Uterus (tissue), 4 donors: ENCODE data around the gene TEX51. TPM values are rescaled to one million over a fixed set of nuclear protein-coding genes. Genes with fewer than 3 reads are reported as not detected.

Experiments used
- DNase-seq, 2 donors: peaks; one replicate each; pipeline ENCODE4 v3.0.0-alpha.2; 2019 to 2020
- H3K27ac ChIP-seq, 2 donors: fragments of 200-600 bp; sonication (generic); 1 replicate in 1 of 2; 2 replicates in 1 of 2; pipeline ENCODE4 v1.5.1; 2016 to 2018
- H3K27me3 ChIP-seq, 2 donors: fragments of 200-600 bp; sonication (generic); one replicate each; pipeline ENCODE4 v1.5.1; 2018 to 2019; ENCODE audit warnings: control low read depth in 1 of 2
- H3K36me3 ChIP-seq, 2 donors: fragments of 200-600 bp; sonication (generic); one replicate each; pipeline ENCODE4 v1.5.1; 2019; ENCODE audit warnings: control low read depth in 1 of 2
- H3K4me1 ChIP-seq, 2 donors: fragments of 200-600 bp; sonication (generic); one replicate each; pipeline ENCODE4 v1.5.1; 2018 to 2019; ENCODE audit warnings: control low read depth in 1 of 2
- H3K4me3 ChIP-seq, 2 donors: fragments of 200-600 bp; sonication (generic); 1 replicate in 1 of 2; 2 replicates in 1 of 2; pipeline ENCODE4 v1.5.1; 2018 to 2019; ENCODE audit warnings: mild to moderate bottlenecking in 1 of 2
- H3K9me3 ChIP-seq, 2 donors: fragments of 200-600 bp; sonication (generic); one replicate each; pipeline ENCODE4 v1.5.1; 2019; ENCODE audit warnings: control low read depth in 1 of 2
- CTCF ChIP-seq, 4 experiments: fragments of 200-600 bp in 2 of 4; fragments of 450-650 bp in 2 of 4; sonication (generic) in 2 of 4; IDR thresholded peaks; one replicate each; pipeline ENCODE4 v1.5.1; 2016 to 2019; ENCODE audit warnings: antibody characterized with exemption in 4 of 4, mild to moderate bottlenecking in 2 of 4, moderate library complexity in 1 of 4
- POLR2A ChIP-seq, 2 donors: fragments of 450-650 bp; IDR thresholded peaks; one replicate each; pipeline ENCODE4 v1.6.1; 2016; ENCODE audit warnings: antibody characterized with exemption in 2 of 2, mild to moderate bottlenecking in 1 of 2, moderate library complexity in 1 of 2
- intact Hi-C: fragments of 100-400 bp; cut with DNase I; formaldehyde crosslinking; loops from one replicate; pipeline ENCODE4 v1.15.1; 2023; ENCODE audit warnings: low total_unique reads
- total RNA-seq, 4 donors: library from RNA; depleted of rRNA in 3 of 4; stranded (reverse); fragments of >200 nt in 3 of 4; gene quantifications; one replicate each; pipeline versions ENCODE4 v1.1.0 to v1.2.4, GENCODE V29; 2014 to 2023
- donor health status: DM: yes; HTN: yes; CAD: no.

Gene TEX51
- total RNA-seq, 4 donors from 2014 or later = not detected

- TF ChIP-seq CTCF (IDR thresholded peaks at IDR 0.05) (no peak), POLR2A (IDR thresholded peaks at IDR 0.05) (no peak)
- H3K27me3 ChIP-seq = no peaks in the 10 kb centered on the region
- no peak overlapping the region for H3K4me3 ChIP-seq
- H3K36me3 ChIP-seq = no peaks in the 10 kb centered on the region
- H3K4me1 ChIP-seq = no peaks in the 10 kb centered on the region
- H3K9me3 ChIP-seq = no peaks in the 10 kb centered on the region
- DNase-seq = no peak
- intact Hi-C loops = no loop called here
- H3K27ac ChIP-seq = no peak overlapping the region
These were observed 16.3 kb downstream of the TEX51 start for GRCh38 chr2:126914811-126915500.

GRCh38 chr2:126915903-126916302, 17.2 kb downstream of the TEX51 start:
- Histone ChIP-seq H3K4me1 (no peaks in the 10 kb centered on the region), H3K4me3 (no peak overlapping the region), H3K9me3 (no peaks in the 10 kb centered on the region), H3K36me3 (no peaks in the 10 kb centered on the region), H3K27ac (no peak overlapping the region), H3K27me3 (no peaks in the 10 kb centered on the region)
- intact Hi-C loops = no loop called here
- DNase-seq = no peak
- TF ChIP-seq POLR2A (IDR thresholded peaks at IDR 0.05) = no peak
- no peak for TF ChIP-seq CTCF (IDR thresholded peaks at IDR 0.05)

GRCh38 chr2:126916744-126917143, 18.1 kb downstream of the TEX51 start:
- no peaks in the 10 kb centered on the region for H3K36me3 ChIP-seq
- no peak for TF ChIP-seq CTCF (IDR thresholded peaks at IDR 0.05)
- intact Hi-C loops = no loop called here
- no peak for DNase-seq
- no peak overlapping the region for H3K27ac ChIP-seq
- no peaks in the 10 kb centered on the region for H3K27me3 ChIP-seq
- no peak overlapping the region for H3K4me3 ChIP-seq
- no peaks in the 10 kb centered on the region for H3K9me3 ChIP-seq
- no peaks in the 10 kb centered on the region for H3K4me1 ChIP-seq

- intact Hi-C loops = no loop called here
These were observed 22.4 kb downstream of the TEX51 start for GRCh38 chr2:126921066-126921465.

More at GRCh38 chr2:126921066-126921465, 22.4 kb downstream of the TEX51 start:
- Histone ChIP-seq H3K36me3 (no peaks in the 10 kb centered on the region), H3K27ac (no peak overlapping the region), H3K4me1 (no peaks in the 10 kb centered on the region), H3K9me3 (no peaks in the 10 kb centered on the region), H3K27me3 (no peaks in the 10 kb centered on the region), H3K4me3 (no peak overlapping the region)
- no peak for DNase-seq
- no peak for TF ChIP-seq CTCF (IDR thresholded peaks at IDR 0.05)
- TF ChIP-seq POLR2A (IDR thresholded peaks at IDR 0.05) = no peak
